ENCODE data around the gene MLPH.

The MLPH gene

DNA sequence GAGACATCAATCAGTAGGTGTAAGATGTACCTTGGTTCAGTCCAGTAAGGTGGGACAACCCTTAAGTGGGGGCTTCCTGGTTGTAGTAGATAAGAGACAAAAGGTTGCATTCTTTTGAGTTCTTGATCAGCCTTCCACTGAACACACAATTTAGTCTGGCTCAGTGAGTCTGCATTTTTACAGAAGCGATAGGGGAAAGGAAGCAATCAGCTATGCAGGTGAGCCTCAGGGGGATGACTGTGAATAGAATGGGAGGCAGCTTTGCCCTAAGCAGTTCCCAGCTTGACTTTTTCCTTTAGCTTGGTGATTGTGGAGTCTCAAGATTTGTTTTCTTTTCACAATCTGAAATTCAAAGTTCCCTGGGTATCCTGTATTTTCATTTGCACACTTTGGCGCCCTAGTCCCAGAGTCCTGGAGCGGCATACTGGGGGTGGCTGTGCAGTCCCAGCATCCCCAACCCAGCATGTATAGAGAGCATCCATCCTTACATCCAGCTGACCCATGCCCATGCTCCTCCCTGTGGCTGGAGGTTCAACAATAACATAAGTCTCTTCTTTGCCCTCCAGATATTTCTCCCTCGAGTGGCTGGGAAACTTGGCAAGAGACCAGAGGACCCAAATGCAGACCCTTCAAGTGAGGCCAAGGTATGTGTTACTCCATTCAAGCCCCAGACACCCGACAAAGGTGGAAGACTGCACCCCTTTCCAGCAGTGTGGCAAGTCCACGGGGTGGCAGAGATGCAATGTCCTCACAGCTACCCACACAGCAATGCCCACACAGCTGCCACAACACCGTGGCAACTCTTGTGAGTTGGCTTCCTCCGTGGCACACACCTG lies 59.2 kb downstream of the MLPH start:
- POLR2A ChIA-PET: no interaction called here
- TF ChIP-seq LEF1 (IDR thresholded peaks at IDR 0.05; ENCODE audit: borderline replicate concordance) (no peak), L3MBTL2 (conservative IDR thresholded peaks at IDR 0.05) (no peak), BHLHE40 (IDR thresholded peaks at IDR 0.05; ENCODE audit: borderline replicate concordance) (no peak), SP1 (IDR thresholded peaks at IDR 0.05) (no peak), ZNF384 (IDR thresholded peaks at IDR 0.05) (no peak), FOXK2 (IDR thresholded peaks at IDR 0.05) (no peak), TARDBP (IDR thresholded peaks at IDR 0.05) (no peak), ARNT (IDR thresholded peaks at IDR 0.05) (no peak), FOXM1 (IDR thresholded peaks at IDR 0.05; ENCODE audit: borderline replicate concordance) (no peak), NFRKB (IDR thresholded peaks at IDR 0.05) (no peak), HDGF (IDR thresholded peaks at IDR 0.05; ENCODE audit: borderline replicate concordance) (no peak), CTBP1 (IDR thresholded peaks at IDR 0.05; ENCODE audit: borderline replicate concordance) (no peak), SUZ12 (IDR thresholded peaks at IDR 0.05) (no peak), ELF4 (IDR thresholded peaks at IDR 0.05) (no peak), FOXA1 (IDR thresholded peaks at IDR 0.05) (no peak)
- TF ChIP-seq, protein P1, sequence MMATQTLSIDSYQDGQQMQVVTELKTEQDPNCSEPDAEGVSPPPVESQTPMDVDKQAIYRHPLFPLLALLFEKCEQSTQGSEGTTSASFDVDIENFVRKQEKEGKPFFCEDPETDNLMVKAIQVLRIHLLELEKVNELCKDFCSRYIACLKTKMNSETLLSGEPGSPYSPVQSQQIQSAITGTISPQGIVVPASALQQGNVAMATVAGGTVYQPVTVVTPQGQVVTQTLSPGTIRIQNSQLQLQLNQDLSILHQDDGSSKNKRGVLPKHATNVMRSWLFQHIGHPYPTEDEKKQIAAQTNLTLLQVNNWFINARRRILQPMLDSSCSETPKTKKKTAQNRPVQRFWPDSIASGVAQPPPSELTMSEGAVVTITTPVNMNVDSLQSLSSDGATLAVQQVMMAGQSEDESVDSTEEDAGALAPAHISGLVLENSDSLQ (IDR thresholded peaks at IDR 0.05): no peak
- CTCF ChIA-PET: interaction anchor here (0.5 to 1.0 kb wide), 2 partner anchors 33 to 211 kb away, joined by 4 read pairs; no protein-coding TSS in a partner anchor
- DNase-seq (ENCODE audit: extremely low spot score): no peak

DNA sequence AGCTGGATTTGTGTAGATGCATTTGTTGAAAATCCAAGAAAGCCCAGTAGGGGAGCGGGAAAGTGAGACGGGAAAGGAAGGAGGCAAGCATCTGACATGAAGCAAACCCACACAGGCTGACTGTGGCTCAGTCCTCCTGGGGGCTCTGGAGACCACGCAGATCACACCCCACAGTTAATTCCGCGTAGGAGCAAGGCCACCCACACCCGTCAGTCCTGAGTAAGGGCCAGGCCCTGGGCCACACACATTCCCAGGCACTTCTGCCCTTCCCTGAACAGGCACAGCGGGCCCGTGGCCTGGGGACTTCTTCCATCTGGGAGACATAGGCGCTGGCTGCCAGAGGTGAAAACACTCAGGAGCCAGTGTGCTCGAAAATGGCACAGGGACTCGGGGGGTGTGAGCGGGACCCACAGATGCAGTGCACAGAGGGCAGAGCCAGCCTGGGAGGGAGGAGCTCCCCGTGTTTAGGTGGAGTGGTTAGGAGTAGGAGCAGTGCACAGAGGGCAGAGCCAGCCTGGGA lies 59.9 kb downstream of the MLPH start:
- TF ChIP-seq, protein P1 (IDR thresholded peaks at IDR 0.05): no peak
- no peak for TF ChIP-seq FOXM1 (IDR thresholded peaks at IDR 0.05; ENCODE audit: borderline replicate concordance)
- no peak for TF ChIP-seq NFRKB (IDR thresholded peaks at IDR 0.05)
- no peak for TF ChIP-seq FOXK2 (IDR thresholded peaks at IDR 0.05)
- no peak for TF ChIP-seq LEF1 (IDR thresholded peaks at IDR 0.05; ENCODE audit: borderline replicate concordance)
- no peak for TF ChIP-seq CTBP1 (IDR thresholded peaks at IDR 0.05; ENCODE audit: borderline replicate concordance)
- TF ChIP-seq TARDBP (IDR thresholded peaks at IDR 0.05): no peak
- TF ChIP-seq ARNT (IDR thresholded peaks at IDR 0.05): no peak
- TF ChIP-seq FOXA1 (IDR thresholded peaks at IDR 0.05): no peak
- no peak for TF ChIP-seq ZNF384 (IDR thresholded peaks at IDR 0.05)
- TF ChIP-seq L3MBTL2 (conservative IDR thresholded peaks at IDR 0.05): no peak
- ChIA-PET CTCF (no interaction called here), POLR2A (no interaction called here)
- DNase-seq (ENCODE audit: extremely low spot score): no peak

DNA sequence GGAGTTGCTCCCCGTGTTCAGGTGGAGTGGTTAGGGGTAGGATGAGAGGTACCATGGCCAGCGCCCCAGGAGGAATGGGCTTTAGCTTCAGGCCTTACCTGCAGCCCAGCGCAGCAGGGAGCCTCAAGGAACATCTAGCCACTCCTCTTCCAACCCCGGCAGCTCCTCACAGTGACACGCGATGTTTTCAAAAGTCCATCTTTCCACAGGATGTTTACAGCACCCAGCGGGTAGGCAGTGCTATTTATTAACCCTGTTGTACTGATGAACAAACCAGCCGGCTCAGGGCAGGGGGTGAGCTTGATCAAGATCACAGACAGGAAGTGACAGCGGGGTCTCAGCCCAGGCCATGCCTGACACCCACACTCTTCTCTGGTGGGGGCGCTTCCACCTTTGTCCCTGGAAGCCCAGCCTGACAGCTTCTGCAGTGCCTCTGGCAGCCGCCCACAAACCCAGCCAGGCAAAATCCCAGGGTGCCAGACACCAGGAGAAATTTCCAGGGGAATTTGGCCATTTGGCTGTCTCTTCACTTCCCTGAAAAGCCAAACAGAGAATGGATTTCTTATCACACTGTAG lies 60.9 kb downstream of the MLPH start:
- ChIA-PET POLR2A (no interaction called here), CTCF (interaction anchor here (1.0 kb wide), 1 partner anchor 24 kb away, joined by 4 read pairs; no protein-coding TSS in a partner anchor)
- no peak for TF ChIP-seq ELF4 (IDR thresholded peaks at IDR 0.05)
- TF ChIP-seq ZNF384 (IDR thresholded peaks at IDR 0.05): no peak
- no peak for TF ChIP-seq NFRKB (IDR thresholded peaks at IDR 0.05)
- no peak for DNase-seq (ENCODE audit: extremely low spot score)

DNA sequence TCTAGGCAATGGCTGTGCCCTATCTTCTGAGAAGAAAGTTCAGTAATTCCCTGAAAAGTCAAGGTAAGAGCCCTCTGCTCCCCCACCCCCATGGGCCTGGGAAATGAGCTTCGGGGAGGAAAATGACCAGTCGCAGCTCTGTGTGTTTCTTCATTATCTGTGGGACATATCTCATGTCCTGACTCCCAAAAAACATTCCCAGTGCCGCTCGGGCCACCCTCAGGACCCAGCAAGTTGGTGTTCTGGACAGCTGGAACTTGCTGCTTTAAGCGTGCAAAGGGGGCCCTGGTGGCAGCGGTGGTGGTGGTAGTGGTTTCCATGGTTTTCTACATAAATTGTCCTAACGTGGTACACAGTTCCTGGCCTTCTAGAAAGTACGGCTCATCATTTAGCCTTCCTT lies 62.2 kb downstream of the MLPH start:
- TF ChIP-seq TARDBP (IDR thresholded peaks at IDR 0.05) (no peak), NFRKB (IDR thresholded peaks at IDR 0.05) (no peak), L3MBTL2 (conservative IDR thresholded peaks at IDR 0.05) (no peak), CTBP1 (IDR thresholded peaks at IDR 0.05; ENCODE audit: borderline replicate concordance) (no peak), ELF4 (IDR thresholded peaks at IDR 0.05) (no peak), SUZ12 (IDR thresholded peaks at IDR 0.05) (no peak), BHLHE40 (IDR thresholded peaks at IDR 0.05; ENCODE audit: borderline replicate concordance) (no peak)
- TF ChIP-seq, protein P1 (IDR thresholded peaks at IDR 0.05): no peak
- DNase-seq (ENCODE audit: extremely low spot score): no peak
- ChIA-PET POLR2A (no interaction called here), CTCF (interaction anchor here (0.9 to 1.6 kb wide), 2 partner anchors 36 kb away, joined by 3 to 4 read pairs; no protein-coding TSS in a partner anchor)

DNA sequence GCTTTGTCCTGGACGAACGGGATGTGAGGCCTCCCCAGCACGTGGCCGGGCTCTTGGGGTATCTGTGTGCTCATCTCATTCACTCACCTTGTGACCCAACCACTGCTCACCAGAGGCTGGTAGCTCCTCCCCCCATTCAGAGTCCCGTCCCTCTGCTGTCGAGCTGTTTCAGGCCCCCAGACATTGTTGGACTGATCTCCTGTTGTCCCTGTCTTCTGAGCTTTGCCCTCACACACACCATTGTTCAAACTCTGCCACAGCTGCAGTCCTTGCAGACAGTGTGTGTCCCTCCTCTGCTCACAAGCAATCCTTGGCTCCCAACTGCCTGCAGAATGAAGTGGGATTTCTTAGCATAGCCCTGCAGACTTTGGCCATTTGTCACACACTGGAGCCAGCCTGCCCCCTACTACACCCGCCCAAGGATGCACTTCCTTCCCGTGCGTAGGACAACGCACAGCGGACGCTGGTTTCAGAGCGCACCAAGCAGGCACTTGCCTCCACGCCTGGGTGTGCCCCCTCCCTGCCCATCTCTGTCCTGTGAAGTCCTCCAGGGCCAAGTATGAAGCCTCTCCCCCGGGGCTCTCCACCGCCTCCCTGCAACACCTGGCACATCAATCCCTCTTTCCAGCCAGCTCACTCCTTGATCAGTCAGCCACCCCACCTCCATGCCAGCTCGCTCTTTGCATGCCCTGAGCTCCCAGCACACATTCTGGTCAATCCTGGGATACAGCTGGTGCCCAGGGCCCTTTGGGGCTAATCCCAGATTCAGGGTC lies 62.8 kb downstream of the MLPH start:
- no peak for TF ChIP-seq ARNT (IDR thresholded peaks at IDR 0.05)
- no peak for TF ChIP-seq LEF1 (IDR thresholded peaks at IDR 0.05; ENCODE audit: borderline replicate concordance)
- TF ChIP-seq L3MBTL2 (conservative IDR thresholded peaks at IDR 0.05): no peak
- no peak for TF ChIP-seq FOXM1 (IDR thresholded peaks at IDR 0.05; ENCODE audit: borderline replicate concordance)
- no peak for TF ChIP-seq FOXA1 (IDR thresholded peaks at IDR 0.05)
- TF ChIP-seq, protein P1 (IDR thresholded peaks at IDR 0.05): no peak
- no peak for TF ChIP-seq NFRKB (IDR thresholded peaks at IDR 0.05)
- no peak for TF ChIP-seq SUZ12 (IDR thresholded peaks at IDR 0.05)
- no peak for TF ChIP-seq TARDBP (IDR thresholded peaks at IDR 0.05)
- no peak for TF ChIP-seq ZNF384 (IDR thresholded peaks at IDR 0.05)
- no peak for TF ChIP-seq HDGF (IDR thresholded peaks at IDR 0.05; ENCODE audit: borderline replicate concordance)
- TF ChIP-seq SP1 (IDR thresholded peaks at IDR 0.05): no peak
- TF ChIP-seq CTBP1 (IDR thresholded peaks at IDR 0.05; ENCODE audit: borderline replicate concordance): no peak
- TF ChIP-seq FOXK2 (IDR thresholded peaks at IDR 0.05): no peak
- TF ChIP-seq BHLHE40 (IDR thresholded peaks at IDR 0.05; ENCODE audit: borderline replicate concordance): no peak
- no peak for TF ChIP-seq ELF4 (IDR thresholded peaks at IDR 0.05)
- CTCF ChIA-PET: interaction anchor here (1.6 kb wide), 1 partner anchor 37 kb away, joined by 4 read pairs; no protein-coding TSS in a partner anchor
- POLR2A ChIA-PET: no interaction called here
- no peak for DNase-seq (ENCODE audit: extremely low spot score)
